Lower leg skin (tissue), 4 donors: ENCODE data around the gene MTHFD1L. TPM values are rescaled to one million over a fixed set of nuclear protein-coding genes. Genes with fewer than 3 reads are reported as not detected.

Source experiments
- DNase-seq, 2 donors: peaks; one replicate each; pipeline ENCODE4 v3.0.0-alpha.2; 2019; ENCODE audit warnings: low spot score in 2 of 2
- H3K4me3 ChIP-seq: fragments of 200-600 bp; sonication (generic); 2 replicates; pipeline ENCODE4 v1.5.1; 2017; ENCODE audit warnings: mild to moderate bottlenecking, low read depth; ENCODE audit not compliant: poor library complexity, severe bottlenecking
- CTCF ChIP-seq, 3 donors: fragments of 450-650 bp; IDR thresholded peaks; one replicate each; pipeline ENCODE4 v1.5.1; 2016; ENCODE audit warnings: antibody characterized with exemption in 3 of 3, mild to moderate bottlenecking in 3 of 3, moderate library complexity in 2 of 3
- POLR2A ChIP-seq, 2 donors: fragments of 450-650 bp; IDR thresholded peaks; one replicate each; pipeline ENCODE4 v1.6.1; 2016 to 2017; ENCODE audit warnings: antibody characterized with exemption in 2 of 2, mild to moderate bottlenecking in 1 of 2, moderate library complexity in 1 of 2
- WGBS, 2 donors: methylation state at CpG; one replicate each; pipeline ENCODE4 v1.1.5; 2018; 5-methylcytosine and 5-hydroxymethylcytosine counted together
- intact Hi-C: fragments of 100-400 bp; cut with DNase I; formaldehyde crosslinking; loops from one replicate; pipeline ENCODE4 v1.15.0; 2023; ENCODE audit warnings: low total_unique reads
- total RNA-seq, 4 donors: library from RNA; depleted of rRNA; stranded (reverse); fragments of >200 nt; gene quantifications; one replicate each; pipeline ENCODE4 v1.1.0, GENCODE V29; 2016

The MTHFD1L gene
- total RNA-seq, 4 donors from 2014 or later, result 2.1 to 7.1 (median 4.4) TPM

- no peak for TF ChIP-seq POLR2A (IDR thresholded peaks at IDR 0.05)
- TF ChIP-seq CTCF (IDR thresholded peaks at IDR 0.05), result no peak
- no peak overlapping the region for H3K4me3 ChIP-seq
- 98% methylated on average over 6 of the region's 6 CpGs for WGBS, 2 donors
- intact Hi-C loops, result no loop called here
- no peak for DNase-seq
These were observed 185.7 kb downstream of the MTHFD1L start for GRCh38 chr6:151051164-151051563.

GRCh38 chr6:151052021-151052646 is 186.6 kb downstream of the MTHFD1L start:
- TF ChIP-seq POLR2A (IDR thresholded peaks at IDR 0.05) (no peak), CTCF (IDR thresholded peaks at IDR 0.05) (no peak)
- 68 to 69% methylated on average over 12 of the region's 12 CpGs for WGBS, 2 donors
- intact Hi-C loops, result no loop called here

GRCh38 chr6:151054306-151054705 is 188.8 kb downstream of the MTHFD1L start:
- no peak overlapping the region for H3K4me3 ChIP-seq
- no peak for DNase-seq
- WGBS, 2 donors, result 56 to 58% methylated on average over 8 of the region's 8 CpGs
- intact Hi-C loops, result no loop called here
- TF ChIP-seq POLR2A (IDR thresholded peaks at IDR 0.05), result no peak
- no peak for TF ChIP-seq CTCF (IDR thresholded peaks at IDR 0.05)

More at GRCh38 chr6:151052021-151052646, 186.6 kb downstream of the MTHFD1L start:
- DNase-seq, result no peak
- H3K4me3 ChIP-seq, result no peak overlapping the region

GRCh38 chr6:151056230-151056907 is 190.9 kb downstream of the MTHFD1L start:
- TF ChIP-seq POLR2A (IDR thresholded peaks at IDR 0.05) (no peak), CTCF (IDR thresholded peaks at IDR 0.05) (no peak)
- no peak for DNase-seq
- 88 to 91% methylated on average over 9 of the region's 9 CpGs for WGBS, 2 donors
- intact Hi-C loops, result no loop called here
- no peak overlapping the region for H3K4me3 ChIP-seq

GRCh38 chr6:151057061-151057460 is 191.6 kb downstream of the MTHFD1L start:
- DNase-seq, result no peak
- no peak overlapping the region for H3K4me3 ChIP-seq
- 93 to 96% methylated on average over 3 of the region's 3 CpGs for WGBS, 2 donors
- intact Hi-C loops, result no loop called here
- TF ChIP-seq POLR2A (IDR thresholded peaks at IDR 0.05) (no peak), CTCF (IDR thresholded peaks at IDR 0.05) (no peak)
